Activated T-helper 9 cell treated with anti-CD3 and anti-CD28 coated beads, Interleukin-2, amount 50 U/mL, for 16 hours (primary cell): ENCODE measurements around the gene MCOLN2.
"Not testable (repeated sequence)": the region's sequence is repeated elsewhere in the genome, so short reads cannot be mapped to it uniquely, and the experiment has no call there.

Source experiments
- DNase-seq: peaks from one replicate; pipeline ENCODE4 v3.0.0-alpha.2; 2020; ENCODE audit warnings: low read depth

The MCOLN2 gene

GRCh38 chr1:84941843-84942242 is 55.1 kb downstream of the MCOLN2 start:
- DNase-seq: no peak

DNA sequence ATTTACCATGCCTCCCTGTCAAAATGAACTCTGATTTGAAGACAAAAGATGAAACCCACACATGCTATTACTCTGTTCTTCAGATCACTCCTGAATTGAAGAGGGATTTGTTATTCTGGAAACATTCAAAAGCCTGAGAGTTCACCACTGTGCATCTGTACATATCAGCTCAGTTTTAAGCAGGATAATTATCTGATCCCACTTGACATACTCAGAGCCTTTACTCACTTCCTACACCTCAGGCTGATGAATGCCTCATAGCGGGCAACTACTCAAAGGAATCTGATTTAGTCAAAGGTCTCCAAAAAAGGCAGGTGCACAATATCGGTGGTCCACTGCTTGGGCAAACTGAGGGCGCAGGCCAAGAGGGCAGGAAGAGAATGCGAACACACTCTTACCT is 56.4 kb downstream of the MCOLN2 start:
- DNase-seq: no peak

- DNase-seq: no peak
Measured at GRCh38 chr1:84939761-84940160, 57.2 kb downstream of the MCOLN2 start.

- no peak for DNase-seq
Measured at GRCh38 chr1:84939151-84939550, 57.8 kb downstream of the MCOLN2 start.

- DNase-seq: no peak
Measured at GRCh38 chr1:84936116-84936810, 60.6 kb downstream of the MCOLN2 start.

DNA sequence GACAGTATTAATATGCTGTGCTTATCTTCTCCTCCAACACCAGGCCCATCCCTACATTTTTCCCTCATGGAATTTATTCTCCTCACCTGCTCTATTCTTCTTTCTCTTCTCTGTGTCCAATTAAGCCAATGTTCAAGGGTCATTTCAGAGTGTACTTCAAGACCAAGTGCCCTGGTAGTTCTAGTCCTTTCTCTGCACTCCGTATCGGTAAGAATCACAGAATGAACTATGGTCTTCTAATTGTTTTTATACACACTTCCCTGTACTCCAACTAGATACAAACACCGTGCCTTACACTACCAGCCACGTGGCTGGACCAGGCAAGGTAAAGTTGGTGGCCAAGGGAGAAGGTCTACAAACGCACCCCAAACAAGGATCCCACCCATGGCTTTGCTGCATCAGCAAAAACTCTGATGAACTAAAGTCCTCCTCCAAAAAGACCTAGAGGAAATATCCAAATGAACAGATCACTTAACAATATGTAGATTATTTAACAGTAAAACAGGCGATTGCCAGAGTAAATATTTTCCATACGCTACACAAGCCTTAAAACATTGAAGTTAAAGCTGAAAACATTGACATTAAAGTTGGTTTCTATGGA is 63.8 kb downstream of the MCOLN2 start:
- DNase-seq: no peak

- no peak for DNase-seq
Measured at GRCh38 chr1:84930831-84931230, 66.1 kb downstream of the MCOLN2 start.

GRCh38 chr1:84930329-84930728 is 66.6 kb downstream of the MCOLN2 start:
- no peak for DNase-seq

GRCh38 chr1:84929581-84929980 is 67.3 kb downstream of the MCOLN2 start:
- no peak for DNase-seq

DNA sequence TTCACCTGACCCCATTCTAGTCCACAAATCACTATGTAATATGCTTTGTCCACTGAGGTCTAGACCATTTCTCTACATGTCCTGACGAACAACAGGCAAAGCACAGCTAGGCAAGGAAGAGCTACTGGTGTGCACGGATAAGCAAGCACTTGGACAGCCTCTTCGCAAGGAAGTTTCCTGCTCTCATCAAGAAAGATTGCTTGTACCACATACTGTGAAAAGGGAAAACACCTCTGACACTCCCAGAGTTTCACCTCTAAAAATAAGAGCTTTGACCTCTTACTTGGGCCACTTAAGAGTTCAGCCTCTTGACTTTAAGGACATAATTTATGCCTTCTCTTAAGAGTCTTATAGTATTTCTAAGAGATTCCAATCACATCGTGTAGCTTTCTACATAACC is 67.9 kb downstream of the MCOLN2 start:
- DNase-seq: no peak

- DNase-seq: no peak
Measured at GRCh38 chr1:84923317-84923716, 73.6 kb downstream of the MCOLN2 start.

DNA sequence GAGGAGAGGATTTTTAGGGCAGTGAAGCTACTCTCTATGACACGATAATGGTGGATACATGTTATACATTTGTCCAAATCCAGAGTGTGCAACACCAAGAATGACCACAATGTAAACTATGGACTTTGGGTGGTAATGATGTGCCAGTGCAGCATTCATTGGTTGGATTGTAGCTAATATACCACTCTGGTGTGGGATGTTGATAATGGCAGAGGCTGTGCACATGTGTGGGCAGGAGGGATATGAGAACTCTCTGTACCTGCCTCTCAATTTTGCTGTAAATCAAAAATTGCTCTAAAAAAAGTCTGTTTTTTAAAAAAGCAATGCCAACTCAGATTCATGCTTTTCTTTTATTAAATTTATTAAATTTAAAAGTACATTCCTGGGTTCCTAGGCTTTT is 76.8 kb downstream of the MCOLN2 start:
- no peak for DNase-seq

GRCh38 chr1:84919461-84919970 is 77.4 kb downstream of the MCOLN2 start:
- no peak for DNase-seq

DNA sequence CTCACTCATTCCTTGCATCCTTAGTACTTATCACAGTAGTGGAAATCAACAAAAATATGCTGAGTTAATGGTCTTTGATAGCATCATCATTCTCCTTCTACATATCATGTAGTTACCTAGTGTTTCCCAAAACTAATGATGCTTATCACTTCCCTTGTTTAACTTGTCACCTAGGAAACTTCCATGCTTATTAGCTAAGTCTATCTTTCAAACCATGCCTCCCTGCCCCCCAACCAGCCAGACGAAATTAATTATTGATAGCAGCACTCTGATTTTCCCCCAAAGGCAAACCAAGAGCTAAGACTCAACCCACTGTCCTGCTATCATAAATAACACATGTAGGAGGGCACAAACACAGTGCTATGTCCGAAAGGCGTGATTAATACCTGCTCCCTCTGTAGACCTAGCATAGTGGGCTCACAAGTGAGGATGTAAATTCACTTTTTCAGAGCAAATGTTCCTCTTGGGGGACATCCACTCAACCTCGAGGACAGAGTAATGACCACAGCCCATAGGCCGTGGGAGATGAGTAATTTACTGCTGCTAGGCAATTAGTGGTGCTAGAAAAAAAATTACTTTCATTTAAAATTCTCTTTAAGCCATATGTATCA is 78.1 kb downstream of the MCOLN2 start:
- no peak for DNase-seq

DNA sequence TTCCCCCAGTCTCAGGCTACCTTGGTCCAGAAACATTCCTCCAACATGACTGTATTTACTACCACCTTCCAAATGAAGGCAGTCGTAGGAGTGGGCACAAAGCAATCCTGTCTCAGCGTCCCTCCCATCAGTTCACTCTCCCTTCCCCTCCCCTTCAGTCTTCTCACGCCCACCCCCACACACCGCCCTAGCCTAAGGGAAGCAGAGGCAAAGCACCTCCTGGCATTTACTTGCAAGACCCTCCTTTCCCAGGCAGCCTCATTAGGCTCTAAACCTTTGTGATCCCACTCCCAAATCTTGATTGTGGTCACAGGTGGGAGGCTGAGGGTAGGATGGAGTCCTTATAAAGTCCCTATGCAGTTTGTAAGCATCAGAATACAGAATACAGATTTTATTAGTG is 80.0 kb downstream of the MCOLN2 start:
- no peak for DNase-seq

DNA sequence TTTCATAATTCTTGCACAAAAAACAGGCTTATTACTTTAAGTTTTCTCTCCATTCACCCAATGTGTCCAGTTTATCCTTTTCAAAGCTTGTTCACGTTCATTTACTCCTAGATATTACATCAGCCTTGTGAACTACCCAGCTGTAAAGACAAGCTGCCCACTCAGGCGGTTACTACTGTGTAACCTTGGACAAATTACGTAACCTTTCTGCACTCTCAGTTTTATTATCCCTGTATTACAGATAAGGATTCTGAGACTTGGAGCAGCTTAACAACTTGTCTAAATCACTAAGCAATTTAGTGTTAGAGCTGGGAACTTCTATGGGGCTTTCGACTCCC is 83.4 kb downstream of the MCOLN2 start:
- no peak for DNase-seq

DNA sequence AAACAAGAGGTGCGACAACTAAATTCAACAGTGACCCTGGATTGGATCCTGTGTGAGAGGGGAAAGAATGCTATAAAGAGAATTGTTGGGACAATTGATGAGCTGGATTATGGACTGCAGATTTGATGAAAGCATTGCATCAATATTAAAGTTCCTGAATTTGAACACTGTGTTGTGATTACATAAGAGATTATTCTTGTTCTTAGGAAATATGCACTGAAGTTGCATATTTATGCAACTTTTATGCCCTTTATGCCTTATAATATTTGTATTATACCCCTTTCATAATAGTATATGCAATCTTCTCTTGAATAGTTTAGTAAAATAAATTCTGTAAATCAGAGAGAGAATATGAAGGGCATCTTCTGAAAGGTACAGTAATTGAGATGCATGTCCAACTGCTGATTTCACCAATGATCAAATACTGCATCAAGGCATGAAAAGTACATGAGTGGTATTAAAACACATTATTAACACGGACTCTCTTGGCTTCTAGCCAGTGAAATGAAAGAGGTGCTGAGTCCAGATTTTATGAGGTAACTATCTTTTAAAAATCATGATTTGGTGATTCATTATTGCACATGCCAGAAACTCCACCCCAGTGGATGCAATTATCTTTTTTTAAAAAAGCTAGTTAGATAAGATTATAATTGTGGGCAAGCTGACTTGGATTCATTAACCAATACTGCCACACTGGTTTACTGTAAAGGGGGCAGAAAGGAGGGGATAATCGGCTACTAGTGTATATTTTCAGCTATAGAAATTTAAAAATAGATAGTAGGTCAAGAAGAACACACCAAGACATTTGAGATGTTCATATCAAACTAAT is 84.0 kb downstream of the MCOLN2 start:
- DNase-seq: no peak

GRCh38 chr1:84908746-84909464 is 88.0 kb downstream of the MCOLN2 start:
- DNase-seq: not testable (repeated sequence)

DNA sequence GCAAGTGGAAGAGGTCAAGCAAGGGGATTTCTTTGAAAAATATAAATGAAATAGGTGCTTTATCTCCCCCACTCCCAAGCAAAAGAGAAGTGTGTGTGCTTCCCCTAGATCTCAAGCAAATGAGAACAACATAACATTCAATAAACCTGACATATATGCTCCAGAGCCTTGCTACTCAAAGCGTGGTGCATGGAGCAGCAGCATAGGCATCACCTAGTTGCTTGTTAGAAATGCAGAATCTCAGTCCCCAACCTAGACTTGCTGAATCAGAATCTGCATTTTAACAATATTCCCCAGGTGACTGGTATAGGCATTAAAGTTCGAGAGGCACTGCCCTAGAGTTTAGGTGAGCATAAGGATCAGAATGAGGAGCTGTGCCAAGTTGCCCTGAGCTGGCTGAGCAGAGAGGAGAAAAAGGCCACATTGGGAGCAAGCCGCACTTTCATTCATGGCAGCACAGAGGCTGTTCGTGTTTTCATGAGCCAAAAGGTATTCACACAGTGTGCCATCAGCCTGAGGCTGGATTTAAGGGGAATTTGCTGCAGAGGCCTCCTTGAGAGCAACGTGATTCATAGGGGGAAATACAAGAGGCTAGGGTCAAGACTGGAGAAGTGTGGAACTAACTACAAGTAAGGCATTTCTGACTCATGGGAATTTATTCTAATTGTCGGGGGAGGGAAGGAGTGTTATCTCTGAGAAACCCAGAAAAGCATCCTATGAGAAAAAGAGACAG is 89.7 kb downstream of the MCOLN2 start:
- no peak for DNase-seq

GRCh38 chr1:84902727-84903126 is 94.2 kb downstream of the MCOLN2 start:
- not testable (repeated sequence) for DNase-seq

- no peak for DNase-seq
Measured at GRCh38 chr1:84899969-84900368, 96.9 kb downstream of the MCOLN2 start.
